ENCODE results near the gene AUP1. TPM values are rescaled to one million over a fixed set of nuclear protein-coding genes. Genes with fewer than 3 reads are reported as not detected.

AUP1 gene
- total and polyA plus RNA-seq, 2 experiments from 2014 or later = 98.7 to 105 TPM

- no peak for DNase-seq (ENCODE audit: low spot score)
Observed at GRCh38 chr2:74526649-74527230, 2.8 kb downstream of the AUP1 start.

DNA sequence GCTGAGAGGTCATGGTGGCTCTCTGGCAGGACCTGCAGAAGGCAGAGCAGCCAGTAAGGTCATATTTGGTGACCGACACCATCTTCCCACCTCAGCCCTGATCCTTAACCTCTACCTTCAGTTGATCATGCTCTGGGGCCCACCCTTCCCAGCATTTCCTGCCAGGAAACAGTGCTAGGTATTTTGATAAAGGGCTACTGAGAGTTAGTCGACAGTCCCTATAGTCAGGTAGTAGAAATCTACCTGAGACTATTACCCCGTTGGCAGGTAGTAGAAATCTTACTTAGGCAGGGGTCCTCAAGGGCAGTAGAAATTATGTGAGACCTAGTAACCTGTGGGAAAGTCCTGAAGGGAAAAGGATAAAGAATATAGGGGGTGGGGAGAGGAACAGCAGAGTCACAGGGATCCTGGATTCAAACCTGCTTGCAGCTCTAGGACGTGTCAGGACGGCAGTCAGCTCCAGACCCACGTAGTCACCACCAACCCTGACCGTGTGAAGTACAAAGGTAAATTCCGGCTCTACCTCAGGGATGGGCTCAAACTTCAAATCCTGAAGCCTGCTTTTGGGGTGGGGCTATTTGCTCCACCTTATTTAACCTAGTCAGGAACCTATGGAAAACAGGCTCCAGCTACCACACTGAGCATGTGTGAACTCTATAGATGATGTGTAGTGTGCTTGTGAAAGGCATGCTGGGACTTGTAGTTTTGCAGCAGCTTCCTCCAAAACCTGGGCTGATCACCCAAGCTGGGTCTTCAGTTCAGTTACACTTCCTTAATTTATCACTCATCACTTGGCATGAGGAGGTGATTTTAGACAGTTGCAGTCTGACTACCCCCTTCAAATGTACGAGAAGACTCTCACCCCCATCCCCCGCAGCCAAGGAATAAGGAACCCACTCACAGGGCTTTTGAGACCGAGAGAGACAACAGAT lies 3.5 kb downstream of the AUP1 start, which contains the start of gene DQX1:
Gene DQX1 (minus strand): TSS at position 515 of the 932 bp plus-strand sequence. CDS start 502 bp downstream, at position 13.
- Histone ChIP-seq H3F3A (replicated peaks; ENCODE audit: low read depth) (0 out of 2 replicates have a peak, but pooled peaks cover 12% of the 10 kb centered on the region), H3K79me2 (replicated peaks; ENCODE audit: insufficient read depth) (peaks cover 18% of the 10 kb centered on the region), H4K20me1 (replicated peaks; ENCODE audit: insufficient read depth) (peaks cover 9% of the 10 kb centered on the region; the same call in 1 of the 2 replicates), H3K27ac (ENCODE audit: low read depth) (no peak within 1 kb of the TSS), H3K36me3 (ENCODE audit: insufficient read depth) (peaks cover 11% of the 10 kb centered on the region), H3K9me2 (ENCODE audit: insufficient read depth) (no peaks in the 10 kb centered on the region), H3K4me2 (no peak within 1 kb of the TSS), H3K27me3 (ENCODE audit: insufficient read depth) (peaks cover 22% of the 10 kb centered on the region), H3K4me1 (ENCODE audit: insufficient read depth) (peaks cover 7% of the 10 kb centered on the region; the same call in 1 of the 2 replicates), H3K4me3 (no peak within 1 kb of the TSS), H2AFZ (no peak within 1 kb of the TSS)
- Mint-ChIP-seq H3K9me3 (no peaks in the 10 kb centered on the region), H3K4me3 (peak within 1 kb of the TSS; percentile 50; the same call in 2 of the 3 replicates), H3K27ac (no peak within 1 kb of the TSS), H3K36me3 (ENCODE audit: low read depth) (peaks cover 34% of the 10 kb centered on the region), H3K4me1 (peaks cover 17% of the 10 kb centered on the region), H3K27me3 (ENCODE audit: insufficient read depth, low read depth, poor library complexity) (peaks cover 33% of the 10 kb centered on the region)
- peak; percentile 9 for ATAC-seq
- peak; percentile 85 for DNase-seq (ENCODE audit: low spot score)
- TF ChIP-seq ZNF114 (CRISPR knock-in tag; IDR thresholded peaks at IDR 0.05) (no peak), JUNB (IDR thresholded peaks at IDR 0.05; ENCODE audit: unreplicated experiment) (no peak), EZH2phosphoT487 (IDR thresholded peaks at IDR 0.05; ENCODE audit: unreplicated experiment) (no peak), POLR2AphosphoS5 (IDR thresholded peaks at IDR 0.05; ENCODE audit: low read depth) (no peak), STAT1 (IDR thresholded peaks at IDR 0.05; ENCODE audit: unreplicated experiment) (no peak), NANOG (IDR thresholded peaks at IDR 0.05; ENCODE audit: borderline replicate concordance) (no peak), CREB1 (CRISPR knock-in tag; IDR thresholded peaks at IDR 0.05; ENCODE audit: low read depth) (peak; percentile 60)
- TF ChIP-seq, protein P1, sequence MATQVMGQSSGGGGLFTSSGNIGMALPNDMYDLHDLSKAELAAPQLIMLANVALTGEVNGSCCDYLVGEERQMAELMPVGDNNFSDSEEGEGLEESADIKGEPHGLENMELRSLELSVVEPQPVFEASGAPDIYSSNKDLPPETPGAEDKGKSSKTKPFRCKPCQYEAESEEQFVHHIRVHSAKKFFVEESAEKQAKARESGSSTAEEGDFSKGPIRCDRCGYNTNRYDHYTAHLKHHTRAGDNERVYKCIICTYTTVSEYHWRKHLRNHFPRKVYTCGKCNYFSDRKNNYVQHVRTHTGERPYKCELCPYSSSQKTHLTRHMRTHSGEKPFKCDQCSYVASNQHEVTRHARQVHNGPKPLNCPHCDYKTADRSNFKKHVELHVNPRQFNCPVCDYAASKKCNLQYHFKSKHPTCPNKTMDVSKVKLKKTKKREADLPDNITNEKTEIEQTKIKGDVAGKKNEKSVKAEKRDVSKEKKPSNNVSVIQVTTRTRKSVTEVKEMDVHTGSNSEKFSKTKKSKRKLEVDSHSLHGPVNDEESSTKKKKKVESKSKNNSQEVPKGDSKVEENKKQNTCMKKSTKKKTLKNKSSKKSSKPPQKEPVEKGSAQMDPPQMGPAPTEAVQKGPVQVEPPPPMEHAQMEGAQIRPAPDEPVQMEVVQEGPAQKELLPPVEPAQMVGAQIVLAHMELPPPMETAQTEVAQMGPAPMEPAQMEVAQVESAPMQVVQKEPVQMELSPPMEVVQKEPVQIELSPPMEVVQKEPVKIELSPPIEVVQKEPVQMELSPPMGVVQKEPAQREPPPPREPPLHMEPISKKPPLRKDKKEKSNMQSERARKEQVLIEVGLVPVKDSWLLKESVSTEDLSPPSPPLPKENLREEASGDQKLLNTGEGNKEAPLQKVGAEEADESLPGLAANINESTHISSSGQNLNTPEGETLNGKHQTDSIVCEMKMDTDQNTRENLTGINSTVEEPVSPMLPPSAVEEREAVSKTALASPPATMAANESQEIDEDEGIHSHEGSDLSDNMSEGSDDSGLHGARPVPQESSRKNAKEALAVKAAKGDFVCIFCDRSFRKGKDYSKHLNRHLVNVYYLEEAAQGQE (IDR thresholded peaks at IDR 0.05; ENCODE audit: unreplicated experiment) = no peak
- TF ChIP-seq, protein P2, sequence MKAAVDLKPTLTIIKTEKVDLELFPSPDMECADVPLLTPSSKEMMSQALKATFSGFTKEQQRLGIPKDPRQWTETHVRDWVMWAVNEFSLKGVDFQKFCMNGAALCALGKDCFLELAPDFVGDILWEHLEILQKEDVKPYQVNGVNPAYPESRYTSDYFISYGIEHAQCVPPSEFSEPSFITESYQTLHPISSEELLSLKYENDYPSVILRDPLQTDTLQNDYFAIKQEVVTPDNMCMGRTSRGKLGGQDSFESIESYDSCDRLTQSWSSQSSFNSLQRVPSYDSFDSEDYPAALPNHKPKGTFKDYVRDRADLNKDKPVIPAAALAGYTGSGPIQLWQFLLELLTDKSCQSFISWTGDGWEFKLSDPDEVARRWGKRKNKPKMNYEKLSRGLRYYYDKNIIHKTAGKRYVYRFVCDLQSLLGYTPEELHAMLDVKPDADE (IDR thresholded peaks at IDR 0.05) = 0 out of 2 replicates have a peak, but pooled peaks have one; percentile 53

More at GRCh38 chr2:74526649-74527230, 2.8 kb downstream of the AUP1 start:
- Histone ChIP-seq H3K27ac (ENCODE audit: low read depth) (no peak overlapping the region), H3K4me2 (no peak overlapping the region), H3K79me2 (replicated peaks; ENCODE audit: insufficient read depth) (peaks cover 18% of the 10 kb centered on the region), H4K20me1 (replicated peaks; ENCODE audit: insufficient read depth) (peaks cover 9% of the 10 kb centered on the region; the same call in 1 of the 2 replicates), H3K4me3 (no peak overlapping the region), H3F3A (replicated peaks; ENCODE audit: low read depth) (0 out of 2 replicates have a peak, but pooled peaks cover 12% of the 10 kb centered on the region), H3K4me1 (ENCODE audit: insufficient read depth) (peaks cover 7% of the 10 kb centered on the region; the same call in 1 of the 2 replicates), H2AFZ (no peak overlapping the region), H3K9me2 (ENCODE audit: insufficient read depth) (no peaks in the 10 kb centered on the region), H3K27me3 (ENCODE audit: insufficient read depth) (peaks cover 16% of the 10 kb centered on the region; the same call in 1 of the 2 replicates), H3K36me3 (ENCODE audit: insufficient read depth) (peaks cover 11% of the 10 kb centered on the region)
- Mint-ChIP-seq H3K27ac (no peak overlapping the region), H3K4me1 (peaks cover 19% of the 10 kb centered on the region), H3K27me3 (ENCODE audit: insufficient read depth, low read depth, poor library complexity) (peaks cover 29% of the 10 kb centered on the region), H3K9me3 (no peaks in the 10 kb centered on the region), H3K36me3 (ENCODE audit: low read depth) (peaks cover 37% of the 10 kb centered on the region), H3K4me3 (peak overlapping the region; percentile 50; the same call in 1 of the 3 replicates)
- TF ChIP-seq, protein P2 (IDR thresholded peaks at IDR 0.05) = no peak
- TF ChIP-seq CREB1 (CRISPR knock-in tag; IDR thresholded peaks at IDR 0.05; ENCODE audit: low read depth) = no peak
- TF ChIP-seq JUNB (IDR thresholded peaks at IDR 0.05; ENCODE audit: unreplicated experiment) = no peak
- no peak for TF ChIP-seq ZNF114 (CRISPR knock-in tag; IDR thresholded peaks at IDR 0.05)
- ATAC-seq = no peak
